B cell (primary cell): ENCODE measurements around the gene BIN2.

Experiments used
- CTCF ChIP-seq: fragments of 200-600 bp; IDR thresholded peaks from one replicate; pipeline ENCODE4 v1.8.0; 2022; ENCODE audit warnings: antibody characterized with exemption, mild to moderate bottlenecking
- EZH2 ChIP-seq: IDR thresholded peaks from 2 replicates; pipeline ENCODE4 v1.6.1; 2012; ENCODE audit warnings: borderline replicate concordance, low read depth, mild to moderate bottlenecking, moderate library complexity, low read length; ENCODE audit not compliant: insufficient read depth, poor library complexity, severe bottlenecking

GRCh38 chr12:51372021-51372420 lies 48.0 kb upstream of the BIN2 start:
- TF ChIP-seq EZH2 (no peak), CTCF (no peak)
